SK-N-SH (cell line): Measurements from ENCODE around the gene CALN1.

Experiments
- CHD2 ChIP-seq: fragments of 150-350 bp; IDR thresholded peaks from 2 replicates; pipeline ENCODE4 v1.6.1; 2018; ENCODE audit warnings: low read length; ENCODE audit not compliant: partially characterized antibody
- CTCF ChIP-seq: fragments of 200-600 bp; sonication (generic); IDR thresholded peaks from 2 replicates; pipeline ENCODE4 v1.6.1; 2017; ENCODE audit warnings: antibody characterized with exemption, mild to moderate bottlenecking, moderate library complexity
- EZH2phosphoT487 ChIP-seq: fragments of 200-600 bp; sonication (generic); IDR thresholded peaks from 2 replicates; pipeline ENCODE4 v1.6.1; 2017; ENCODE audit warnings: low read depth, mixed run types, mild to moderate bottlenecking, antibody characterized with exemption, moderate library complexity, borderline replicate concordance
- GABPA ChIP-seq: IDR thresholded peaks from 2 replicates; pipeline ENCODE4 v1.4.0; 2012; ENCODE audit warnings: low read depth, mild to moderate bottlenecking
- SIN3A ChIP-seq: IDR thresholded peaks from 2 replicates; pipeline ENCODE4 v1.6.1; 2012; ENCODE audit warnings: low read depth, mild to moderate bottlenecking, low read length, moderate library complexity, borderline replicate concordance

- TF ChIP-seq SIN3A (no peak), CTCF (no peak), EZH2phosphoT487 (no peak), GABPA (no peak), CHD2 (no peak)
Observed at GRCh38 chr7:71982851-71983250, 429.3 kb downstream of the CALN1 start.
